Activated CD4-positive, alpha-beta T cell treated with anti-CD3 and anti-CD28 coated beads, Interleukin-2, amount 50 U/mL, for 1 hour (primary cell): ENCODE results near the gene IL12RB1.
"Not testable (repeated sequence)": the region's sequence is repeated elsewhere in the genome, so short reads cannot be mapped to it uniquely, and the experiment has no call there.

ENCODE experiments used
- DNase-seq: peaks from one replicate; pipeline ENCODE4 v3.0.0-alpha.2; 2020

IL12RB1 gene

DNA sequence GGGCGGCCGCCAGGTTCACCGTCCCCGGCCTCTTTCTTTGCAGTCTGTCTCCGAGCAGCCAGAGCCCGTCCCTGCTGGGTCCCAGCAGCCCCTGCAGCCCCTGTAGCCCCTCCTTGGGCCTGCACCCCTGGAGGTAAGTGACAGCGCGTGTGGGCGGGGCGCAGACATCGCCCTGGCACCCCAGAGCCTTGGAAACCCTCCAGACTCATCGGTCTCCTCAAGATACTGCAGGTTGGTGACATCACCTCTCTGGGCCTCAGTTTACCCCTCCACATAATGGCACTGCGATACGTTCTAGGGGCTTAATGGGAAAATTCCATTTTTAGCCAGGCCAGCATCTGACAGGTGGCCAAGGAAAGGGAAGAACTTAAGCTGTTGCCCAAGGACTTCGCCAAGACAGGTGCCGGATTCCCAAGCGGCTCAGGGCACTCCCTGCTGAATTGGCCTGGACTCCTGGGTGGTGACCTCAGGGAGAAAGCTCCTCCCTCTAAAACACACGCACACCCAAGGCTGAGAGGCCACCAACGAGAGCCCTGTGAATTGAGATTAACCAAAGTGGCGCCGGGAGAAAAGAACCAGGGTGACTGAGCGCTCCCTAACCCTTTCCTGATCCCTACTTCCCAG, 24.0 kb upstream of the IL12RB1 start:
- no peak for DNase-seq

- DNase-seq: peak; percentile 42
These were observed 23.2 kb upstream of the IL12RB1 start for GRCh38 chr19:18109733-18110608.

DNA sequence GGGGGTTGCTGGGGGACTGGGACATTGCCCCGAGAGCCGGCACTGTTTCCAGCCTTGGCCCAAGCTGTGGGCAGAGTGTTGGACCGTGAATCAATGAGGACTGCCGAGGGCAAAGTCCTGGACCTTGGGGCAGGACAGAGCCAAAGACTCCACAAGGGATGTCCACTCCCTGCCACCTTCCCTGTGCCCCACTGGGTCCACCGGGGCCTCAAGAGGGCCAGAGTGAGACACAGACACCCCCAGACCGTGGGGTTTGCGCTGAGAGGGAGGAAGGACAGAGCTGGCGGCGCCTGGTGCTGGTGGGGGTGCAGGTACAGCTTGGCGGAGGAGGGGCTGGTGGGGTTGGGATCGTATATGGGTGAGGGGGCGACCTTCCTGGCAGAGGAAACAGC, 22.6 kb upstream of the IL12RB1 start:
- DNase-seq: no peak

DNA sequence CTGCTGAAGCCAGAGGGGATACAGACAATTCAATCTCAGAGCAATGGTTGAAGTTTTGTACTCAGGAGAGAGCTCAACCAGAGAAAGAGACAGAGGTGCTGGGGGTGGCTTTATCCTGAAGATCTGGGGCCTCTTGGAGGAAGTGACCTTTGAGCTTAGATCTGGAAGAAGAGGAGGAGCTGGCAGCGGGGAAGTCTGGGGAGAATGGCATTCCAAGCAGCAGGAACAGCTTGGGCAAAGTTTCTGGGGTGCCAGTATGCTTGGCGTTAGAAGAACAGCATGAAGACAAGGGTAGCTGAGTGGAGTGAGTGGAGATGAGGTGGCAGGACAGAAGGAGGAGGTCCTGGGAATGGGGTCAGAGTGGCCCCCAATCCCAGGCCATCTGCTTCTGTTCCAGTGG, 22.2 kb upstream of the IL12RB1 start:
- no peak for DNase-seq

GRCh38 chr19:18107235-18107634, 20.5 kb upstream of the IL12RB1 start:
- DNase-seq: no peak

- not testable (repeated sequence) for DNase-seq
These were observed 18.5 kb upstream of the IL12RB1 start for GRCh38 chr19:18105259-18105658.

- no peak for DNase-seq
These were observed 18.0 kb upstream of the IL12RB1 start for GRCh38 chr19:18104793-18105131.

- no peak for DNase-seq
These were observed 16.3 kb upstream of the IL12RB1 start for GRCh38 chr19:18102916-18103542.

DNA sequence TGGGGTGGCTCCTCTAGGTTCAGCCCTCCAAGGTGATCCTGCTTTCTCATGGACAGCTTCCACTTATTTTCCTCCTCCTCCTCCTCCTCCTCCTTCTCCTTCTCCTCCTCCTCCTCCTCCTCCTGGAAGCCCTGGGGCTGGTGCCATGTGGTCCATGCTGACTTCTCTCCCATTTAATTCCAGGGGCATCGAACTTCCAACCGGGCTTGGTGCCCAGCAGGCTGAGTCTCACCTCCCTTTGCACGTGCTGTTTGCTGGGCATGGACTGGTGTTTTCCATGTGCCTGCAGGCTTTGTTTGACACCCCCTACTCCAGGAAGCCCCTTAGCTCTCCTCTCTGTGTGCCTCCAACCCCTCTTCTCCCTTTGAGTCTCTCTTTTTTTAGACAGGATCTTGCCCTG, 14.5 kb upstream of the IL12RB1 start:
- no peak for DNase-seq

DNA sequence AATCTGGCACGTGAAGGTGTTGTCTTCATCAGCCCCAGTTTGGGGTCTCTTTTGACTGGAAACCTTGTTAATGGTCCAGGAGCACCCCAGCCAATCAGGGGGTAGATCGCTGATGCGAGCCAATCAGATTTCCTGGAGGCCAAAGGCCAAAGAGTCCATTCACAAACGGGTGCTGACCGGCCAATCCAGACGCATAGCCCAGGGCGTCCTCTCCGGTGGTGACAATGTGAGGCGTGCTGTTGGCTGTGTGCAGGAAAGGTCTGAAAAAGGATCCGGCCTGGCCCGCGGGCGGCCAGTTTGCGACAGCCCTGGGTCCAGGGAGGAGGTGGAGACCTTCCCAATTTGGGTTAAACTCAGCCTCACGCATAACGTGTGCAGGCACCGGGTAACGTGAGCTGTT, 14.0 kb upstream of the IL12RB1 start:
- no peak for DNase-seq

- DNase-seq: no peak
These were observed 12.9 kb upstream of the IL12RB1 start for GRCh38 chr19:18099623-18099995.

GRCh38 chr19:18098891-18099622, 12.3 kb upstream of the IL12RB1 start:
- DNase-seq: peak; percentile 39

DNA sequence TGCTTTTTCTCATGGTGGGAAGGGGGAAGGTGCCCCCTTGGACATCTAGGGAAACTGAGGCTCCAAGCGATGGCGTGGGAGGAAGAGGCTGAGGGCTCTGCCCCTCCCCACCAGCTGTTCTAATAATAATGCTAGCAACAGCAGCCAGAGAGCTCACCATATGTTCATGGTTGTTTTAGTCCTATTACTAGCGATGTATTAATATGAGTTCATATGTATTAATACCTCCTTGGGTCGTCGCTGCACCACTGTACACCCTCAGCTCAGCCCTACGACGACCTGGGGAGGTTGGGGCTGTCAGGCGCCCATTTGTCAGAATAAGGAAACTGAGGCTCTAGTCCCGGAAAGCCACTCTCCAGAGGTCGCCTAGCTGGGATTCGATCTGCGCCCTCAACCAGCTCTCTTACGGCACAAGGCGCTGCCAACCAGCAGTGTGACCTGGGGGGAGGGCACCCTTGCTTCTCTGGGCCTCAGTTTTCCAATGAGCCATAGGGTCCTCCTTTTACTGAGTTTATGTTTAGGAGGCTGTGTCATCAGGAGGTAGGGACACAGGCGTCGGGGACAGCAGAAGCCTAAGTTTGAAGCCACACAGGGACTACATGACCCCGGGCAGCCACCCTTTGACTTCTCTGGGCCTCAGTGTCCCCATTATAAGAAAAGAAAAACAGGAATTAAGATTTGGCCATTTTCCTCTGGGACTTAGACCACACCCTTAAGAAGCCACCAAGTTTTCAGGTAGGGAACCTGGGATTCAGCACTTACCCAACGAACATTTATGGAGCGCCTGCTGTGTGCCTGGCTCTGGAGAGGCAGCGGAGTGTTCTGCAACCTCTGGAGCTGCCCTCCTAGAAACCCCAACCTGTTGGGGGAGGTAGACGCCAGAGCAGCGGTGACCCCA, 11.5 kb upstream of the IL12RB1 start:
- no peak for DNase-seq

DNA sequence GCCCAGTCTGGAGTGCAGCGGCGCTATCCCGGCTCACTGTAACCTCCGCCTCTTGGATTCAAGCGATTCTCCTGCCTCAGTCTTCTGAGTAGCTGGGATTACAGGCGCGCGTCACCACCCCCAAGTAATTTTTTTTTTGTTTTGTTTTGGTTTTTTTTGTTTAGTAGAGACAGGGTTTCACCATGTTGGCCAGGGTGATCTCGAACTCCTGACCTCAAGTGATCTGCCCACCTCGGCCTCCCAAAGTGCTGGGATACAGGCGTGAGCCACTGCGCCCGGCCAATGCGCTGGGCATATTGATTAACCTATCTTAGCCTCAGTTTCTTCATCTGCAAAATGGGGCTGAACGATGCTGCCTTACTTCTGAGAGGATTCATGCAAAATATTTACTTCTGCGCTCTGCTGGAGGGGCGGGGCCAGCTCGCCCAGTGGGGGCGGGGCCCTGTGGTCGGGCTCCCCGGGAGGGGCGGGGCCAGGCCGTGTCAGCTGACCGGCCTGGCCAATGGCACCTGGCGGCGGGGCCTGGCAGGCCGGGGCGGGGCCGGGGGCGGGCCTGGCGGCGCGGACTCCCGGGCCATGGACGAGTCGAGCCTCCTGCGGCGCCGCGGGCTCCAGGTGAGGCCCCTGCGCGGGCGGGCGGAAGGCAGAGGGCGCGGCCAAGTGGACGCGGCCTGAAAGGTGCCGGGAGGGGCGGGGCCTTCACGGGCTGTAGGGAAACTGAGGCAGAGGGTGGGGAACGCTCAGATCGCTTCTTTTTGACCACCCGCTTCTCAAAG, 10.7 kb upstream of the IL12RB1 start, which contains the start of gene MAST3:
MAST3 (plus strand) TSS at position 562 of the 776 bp plus-strand sequence; CDS start at position 577, 15 bp downstream.
- peak; percentile 93 for DNase-seq

- DNase-seq: no peak
These were observed 9.5 kb upstream of the IL12RB1 start for GRCh38 chr19:18096258-18096657.

DNA sequence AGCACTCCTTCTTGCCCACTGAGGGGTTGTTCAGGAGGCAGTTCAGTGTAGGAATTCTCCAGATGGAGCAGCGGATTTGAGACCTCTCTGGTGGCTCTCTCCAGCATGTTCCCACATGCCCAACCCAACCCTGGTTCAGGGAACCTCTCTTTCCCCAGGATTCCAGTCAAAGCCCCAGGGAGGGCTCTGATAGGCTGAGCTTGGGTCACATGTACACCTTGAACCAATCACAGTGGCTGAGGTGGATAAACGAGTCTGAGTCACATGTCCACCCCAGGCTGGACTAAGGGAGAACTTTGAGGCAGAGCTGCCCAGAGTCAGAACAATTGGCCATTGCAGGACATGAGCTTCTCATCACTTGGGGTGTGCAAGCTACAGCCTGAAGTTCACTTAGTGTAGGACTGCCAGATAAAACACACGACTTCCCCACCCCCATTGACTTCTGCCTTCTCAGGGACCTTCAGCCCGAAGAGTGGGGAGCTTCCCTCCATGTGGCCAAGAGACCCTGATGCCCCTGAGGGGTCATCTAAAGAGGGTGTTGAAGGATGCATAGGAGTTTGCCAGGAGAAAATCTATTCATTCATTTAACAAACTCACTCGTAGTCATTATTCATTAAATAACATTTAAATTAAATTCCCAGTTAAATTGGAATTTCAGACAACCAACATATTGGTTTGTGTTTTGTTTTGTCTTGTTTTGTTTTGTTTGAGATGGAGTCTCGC, 6.9 kb upstream of the IL12RB1 start:
- no peak for DNase-seq

- peak; percentile 72 for DNase-seq
These were observed 4.5 kb upstream of the IL12RB1 start for GRCh38 chr19:18091217-18091608.

GRCh38 chr19:18090545-18091216, 3.9 kb upstream of the IL12RB1 start:
- no peak for DNase-seq

DNA sequence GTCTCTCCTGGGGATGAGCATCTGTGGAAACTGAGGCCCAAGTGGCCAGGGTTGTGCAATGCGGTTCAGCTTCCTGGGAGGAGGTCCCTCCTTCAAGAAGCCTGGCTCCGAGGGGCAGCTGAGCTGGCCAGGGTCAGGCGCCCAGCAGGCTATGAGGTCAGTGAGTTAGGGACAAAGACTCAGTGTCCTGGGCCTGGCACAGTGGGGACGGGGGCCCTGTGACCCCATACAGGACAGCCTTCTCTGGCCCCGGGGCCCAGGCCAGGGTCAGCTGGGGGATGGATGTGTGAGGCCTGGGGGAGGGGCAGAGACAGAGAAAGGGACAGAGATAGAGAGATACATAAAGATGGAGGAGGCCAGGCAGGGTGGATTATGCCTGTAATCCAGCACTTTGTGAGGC, 3.0 kb upstream of the IL12RB1 start:
- no peak for DNase-seq

DNA sequence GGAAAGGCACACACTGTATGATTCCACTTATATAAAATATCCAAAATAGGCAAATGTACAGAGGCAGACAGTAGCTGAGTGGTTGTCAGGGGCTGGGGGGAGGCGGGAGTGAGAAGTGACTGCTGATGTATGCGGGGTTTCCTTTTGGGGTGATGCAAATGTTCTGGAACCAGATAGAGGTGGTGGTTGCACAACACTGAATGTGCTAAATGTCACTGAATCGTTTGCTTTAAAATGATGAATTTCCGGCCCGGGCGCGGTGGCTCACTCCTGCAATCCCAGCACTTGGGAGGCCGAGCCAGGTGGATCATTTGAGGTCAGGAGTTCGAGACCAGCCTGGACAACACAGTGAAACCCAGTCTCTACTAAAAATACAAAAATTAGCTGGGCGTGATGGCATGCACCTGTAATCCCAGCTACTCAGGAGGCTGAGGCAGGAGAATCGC, 2.4 kb upstream of the IL12RB1 start:
- DNase-seq: peak; percentile 48
